Measurements from ENCODE around the gene LITAF.
"Not testable (repeated sequence)": the region's sequence is repeated elsewhere in the genome, so short reads cannot be mapped to it uniquely, and the experiment has no call there.

The LITAF gene

DNA sequence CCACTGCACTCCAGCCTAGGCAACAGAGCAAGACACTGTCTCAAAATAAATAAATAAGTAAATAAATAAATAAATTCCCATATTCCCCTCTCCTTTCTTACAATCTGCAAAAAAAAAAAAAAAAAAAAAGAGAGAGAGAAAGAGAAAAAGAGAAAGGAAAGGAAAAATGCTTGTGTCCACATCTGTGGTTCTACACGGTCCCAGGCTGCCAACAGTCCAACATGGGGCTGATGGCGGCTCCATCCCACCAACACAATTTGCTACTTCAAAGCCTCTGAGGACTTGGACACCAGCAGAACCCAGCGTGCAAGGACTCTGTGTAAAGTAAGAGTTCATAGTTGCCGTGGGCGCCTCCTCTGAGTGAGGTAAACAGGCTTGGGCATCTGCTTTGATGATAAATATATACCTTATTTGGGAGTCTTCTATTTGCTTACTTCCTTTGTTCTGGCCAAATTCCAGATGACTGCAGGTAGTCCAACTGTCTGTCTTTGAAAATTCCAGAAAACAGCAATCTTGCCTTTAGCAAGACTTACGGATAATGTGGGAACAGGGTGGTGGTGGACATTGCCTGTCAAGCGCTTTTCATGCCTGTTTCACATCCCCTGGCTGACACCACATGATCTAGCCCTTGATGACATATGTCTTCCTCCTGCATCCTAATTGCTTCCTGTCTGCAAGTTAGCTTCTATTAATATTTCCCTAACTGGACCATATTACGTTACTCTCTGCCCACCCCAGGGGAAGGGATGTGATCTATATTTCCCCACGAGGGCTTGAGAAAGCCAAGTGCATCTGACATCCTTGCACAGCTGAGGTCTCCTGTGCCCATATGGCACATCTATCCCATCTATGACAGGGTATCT is 10.1 kb downstream of the LITAF start:
- no peak for FAIRE-seq

DNA sequence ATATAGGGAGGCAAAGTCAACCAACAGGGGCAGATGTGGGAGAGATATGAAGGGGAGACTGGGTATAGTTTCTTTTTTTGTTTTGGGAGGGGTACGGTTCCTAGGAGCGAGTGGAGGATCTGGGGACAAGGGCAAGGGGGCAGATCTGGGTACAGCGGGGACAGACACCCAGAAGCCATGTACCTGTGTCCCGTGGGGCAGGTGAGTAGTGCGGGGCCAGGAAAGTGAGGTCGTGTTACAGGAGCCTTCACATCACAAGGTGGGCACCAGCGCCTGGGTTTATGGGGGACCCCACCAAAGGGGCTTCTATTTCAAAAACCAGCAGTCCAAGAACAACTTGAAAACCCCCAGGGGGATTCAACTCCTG is 11.5 kb downstream of the LITAF start:
- no peak for DNase-seq (ENCODE audit: low spot score)
- FAIRE-seq: no peak

More for the DNA sequence above, 10.1 kb downstream of the LITAF start:
- no peak for DNase-seq (ENCODE audit: low spot score)

- DNase-seq (ENCODE audit: low spot score) (no peak), FAIRE-seq (no peak)
Measured at GRCh38 chr16:11572301-11572995, 14.3 kb downstream of the LITAF start.

DNA sequence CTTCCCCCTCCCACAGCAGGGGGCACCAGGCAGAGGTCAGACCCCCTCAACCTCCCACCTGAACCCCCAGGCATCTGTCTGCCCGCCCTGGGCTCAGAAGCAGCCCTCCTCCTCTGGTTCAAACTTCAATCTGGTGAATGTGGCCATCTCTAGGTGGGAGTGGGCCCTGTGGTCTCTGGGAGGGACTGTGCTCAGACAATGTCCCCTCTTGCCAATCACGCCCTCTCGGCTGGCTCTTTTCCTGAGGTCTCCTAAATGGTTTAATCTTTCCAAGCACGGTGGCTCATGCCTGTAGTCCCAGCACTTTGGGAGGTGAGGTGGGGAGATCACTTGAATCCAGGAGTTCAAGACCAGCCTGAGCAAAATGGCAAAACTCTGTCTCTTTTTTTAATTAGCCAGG is 15.2 kb downstream of the LITAF start:
- no peak for DNase-seq (ENCODE audit: low spot score)
- FAIRE-seq: no peak

DNA sequence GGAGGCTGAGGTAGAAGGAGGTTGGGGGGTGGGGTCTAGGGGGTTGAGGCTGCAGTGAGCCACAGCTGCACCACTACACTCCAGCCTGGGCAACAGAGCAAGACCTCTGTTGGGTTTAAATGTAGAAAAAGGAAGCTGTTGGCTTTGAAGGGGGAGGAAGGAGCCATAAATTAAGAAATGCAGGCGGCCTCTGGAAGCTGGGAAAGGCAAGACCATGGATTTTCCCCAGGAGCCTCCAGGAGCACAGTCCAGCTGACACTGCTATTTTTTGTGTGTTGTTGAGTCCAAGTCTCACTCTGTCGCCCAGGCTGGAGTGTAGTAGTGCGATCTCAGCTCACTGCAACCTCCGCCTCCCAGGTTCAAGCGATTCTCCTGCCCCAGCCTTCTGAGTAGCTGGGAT is 15.9 kb downstream of the LITAF start:
- FAIRE-seq: no peak
- DNase-seq (ENCODE audit: low spot score): no peak

GRCh38 chr16:11570258-11570657 is 16.5 kb downstream of the LITAF start:
- FAIRE-seq: no peak
- no peak for DNase-seq (ENCODE audit: low spot score)

GRCh38 chr16:11566398-11566797 is 20.3 kb downstream of the LITAF start:
- no peak for FAIRE-seq
- DNase-seq (ENCODE audit: low spot score): no peak

- FAIRE-seq (no peak), DNase-seq (ENCODE audit: low spot score) (no peak)
Measured at GRCh38 chr16:11565665-11566064, 21.1 kb downstream of the LITAF start.

- no peak for DNase-seq (ENCODE audit: low spot score)
- FAIRE-seq: no peak
Measured at GRCh38 chr16:11564046-11564926, 22.4 kb downstream of the LITAF start.

DNA sequence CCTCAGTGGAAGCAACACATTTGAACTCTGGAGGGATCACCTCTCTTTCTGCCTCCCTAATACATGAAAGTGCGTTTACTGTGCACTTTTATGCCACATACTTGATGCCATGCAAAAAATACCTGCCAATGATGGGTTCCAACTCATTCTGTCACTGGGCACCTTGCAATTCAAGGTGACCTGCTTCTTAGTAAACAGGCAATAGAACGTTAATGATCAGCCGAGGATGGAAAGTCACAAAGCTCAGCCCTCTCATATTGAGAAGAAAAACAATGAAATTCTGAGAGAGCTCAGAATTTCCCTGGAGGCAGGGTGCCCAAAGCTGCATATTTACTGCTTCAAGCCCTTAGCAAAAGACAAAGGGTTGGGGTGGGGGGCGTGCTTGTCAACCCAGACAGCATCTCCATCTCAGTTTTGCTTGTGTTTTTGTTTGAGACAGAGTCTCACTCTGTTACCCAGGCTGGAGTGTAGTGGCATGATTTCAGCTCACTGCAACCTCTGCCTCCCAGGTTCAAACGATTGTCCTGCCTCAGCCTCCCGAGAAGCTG is 23.2 kb downstream of the LITAF start:
- FAIRE-seq (no peak), DNase-seq (ENCODE audit: low spot score) (no peak)

DNA sequence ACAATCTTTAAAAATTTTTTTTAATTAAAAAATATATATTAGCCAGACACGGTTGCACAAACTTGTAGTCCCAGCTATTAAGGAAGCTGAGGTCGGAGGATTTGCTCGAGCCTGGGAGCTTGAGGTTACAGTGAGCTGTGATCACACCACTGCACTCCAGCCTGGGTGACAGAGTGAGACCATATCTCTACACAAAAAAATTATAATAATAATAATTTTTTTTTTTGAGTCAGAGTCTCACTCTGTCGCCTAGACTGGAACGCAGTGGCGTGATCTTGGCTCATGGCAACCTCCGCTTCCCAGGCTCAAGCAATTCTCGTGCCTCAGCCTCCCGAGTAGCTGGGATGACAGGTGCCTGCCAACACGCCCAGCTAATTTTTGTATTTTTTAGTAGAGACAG is 23.8 kb downstream of the LITAF start:
- DNase-seq (ENCODE audit: low spot score) (no peak), FAIRE-seq (no peak)

- DNase-seq (ENCODE audit: low spot score): no peak
- no peak for FAIRE-seq
Measured at GRCh38 chr16:11562411-11562810, 24.3 kb downstream of the LITAF start.

DNA sequence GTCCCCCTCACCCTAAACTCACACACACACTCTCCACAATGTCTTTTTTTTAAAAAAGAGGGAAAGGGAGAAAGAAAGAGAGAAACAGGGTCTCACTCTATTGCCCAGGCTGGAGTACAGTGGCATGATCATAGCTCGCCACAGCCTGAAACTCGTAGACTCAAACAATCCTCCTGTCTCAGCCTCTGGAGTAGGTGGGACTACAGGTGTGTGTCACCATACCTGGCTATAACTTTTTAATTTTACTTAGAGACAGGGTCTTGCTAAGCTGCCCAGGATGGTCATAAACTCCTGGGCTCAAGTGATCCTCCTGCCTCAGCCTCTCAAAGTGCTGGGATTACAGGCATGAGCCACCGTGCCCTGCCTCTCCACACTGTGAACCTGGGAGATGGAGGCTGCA is 24.9 kb downstream of the LITAF start:
- no peak for FAIRE-seq
- no peak for DNase-seq (ENCODE audit: low spot score)

DNA sequence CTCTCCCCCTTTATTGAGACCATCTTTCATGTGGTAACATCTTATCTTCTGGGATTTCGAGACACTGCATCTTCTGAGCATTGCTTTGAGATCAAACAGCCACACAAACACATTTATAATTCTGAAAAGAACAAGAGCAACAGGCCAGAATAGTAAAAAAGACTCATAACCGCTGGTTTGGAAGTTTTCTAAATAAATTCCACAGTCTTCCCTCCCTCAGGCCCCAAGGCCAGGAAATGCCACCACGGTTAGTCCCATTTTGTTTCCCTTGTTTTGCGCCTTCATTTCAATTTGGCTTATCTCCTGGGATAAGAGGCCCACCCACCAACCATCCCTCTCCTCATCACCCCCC is 25.3 kb downstream of the LITAF start:
- DNase-seq (ENCODE audit: low spot score) (no peak), FAIRE-seq (no peak)

- DNase-seq (ENCODE audit: low spot score) (no peak), FAIRE-seq (no peak)
Measured at GRCh38 chr16:11560701-11561453, 25.8 kb downstream of the LITAF start.

GRCh38 chr16:11558308-11558823 is 28.4 kb downstream of the LITAF start:
- FAIRE-seq; DNase-seq (ENCODE audit: low spot score): not testable (repeated sequence)

GRCh38 chr16:11557801-11558200 is 28.9 kb downstream of the LITAF start:
- DNase-seq (ENCODE audit: low spot score) (no peak), FAIRE-seq (no peak)

DNA sequence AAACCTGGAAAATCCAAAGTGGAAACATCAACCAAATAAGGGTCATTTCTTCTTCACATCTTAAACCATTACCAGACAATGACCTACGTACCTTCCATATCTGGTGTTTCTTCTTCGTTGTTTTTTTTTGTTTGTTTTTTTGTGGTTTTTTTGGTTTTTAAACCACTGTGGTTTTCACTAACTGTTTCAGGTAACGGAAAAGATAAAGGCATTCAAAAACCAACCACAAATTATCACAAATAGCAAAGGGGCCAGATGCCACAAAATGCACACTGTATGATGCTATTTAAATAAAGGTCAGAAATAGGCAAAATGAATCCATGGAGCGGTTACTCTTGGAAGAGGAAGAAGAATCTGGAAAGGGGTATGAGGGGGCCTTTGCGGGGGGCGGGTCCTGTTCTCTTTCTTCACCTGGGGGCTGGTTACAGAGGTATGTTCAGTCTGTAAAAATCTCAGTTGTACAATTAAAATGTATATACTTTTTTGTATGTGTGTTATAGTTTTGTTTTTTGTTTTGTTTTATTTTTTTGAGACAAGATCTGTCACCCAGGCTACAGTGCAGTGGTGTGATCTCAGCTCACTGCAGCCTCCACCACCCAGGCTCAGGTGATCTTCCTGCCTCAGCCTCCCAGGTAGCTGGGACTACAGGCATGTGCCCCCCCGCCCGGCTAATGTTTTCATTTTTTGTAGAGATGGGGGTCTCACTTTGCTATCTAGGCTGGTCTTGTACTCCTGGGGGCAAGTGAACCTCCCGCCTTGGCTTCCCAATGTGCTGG is 29.6 kb downstream of the LITAF start:
- FAIRE-seq (no peak), DNase-seq (ENCODE audit: low spot score) (no peak)

DNA sequence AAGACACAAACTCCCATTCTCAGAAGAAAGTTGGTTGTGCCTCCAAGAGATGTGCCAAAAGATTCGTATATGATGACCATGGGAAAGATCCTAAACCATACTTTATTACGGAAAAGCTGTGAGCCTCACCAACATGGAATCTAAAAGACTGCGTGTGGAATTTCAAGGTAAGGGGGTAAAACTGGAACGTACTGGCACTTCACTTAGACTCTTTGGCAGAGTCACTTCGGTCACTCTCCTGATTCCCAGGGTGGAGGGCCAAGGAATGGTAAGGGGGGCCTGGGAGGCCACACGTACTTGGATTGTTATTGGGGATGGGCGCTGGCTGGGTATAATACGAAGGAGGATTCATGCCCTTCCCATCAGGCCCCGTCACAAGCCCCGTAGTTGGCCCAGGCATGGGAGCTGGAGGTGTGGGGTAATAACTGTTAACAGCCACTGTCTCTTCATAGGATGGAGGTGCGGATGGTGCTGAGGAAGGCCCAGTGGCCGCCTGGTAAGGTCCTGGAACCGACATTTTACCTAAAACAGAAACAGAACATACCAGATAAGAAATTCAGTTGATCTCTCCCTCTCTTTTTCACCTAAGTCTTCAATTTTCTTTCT is 30.4 kb downstream of the LITAF start:
- DNase-seq (ENCODE audit: low spot score): no peak
- no peak for FAIRE-seq

DNA sequence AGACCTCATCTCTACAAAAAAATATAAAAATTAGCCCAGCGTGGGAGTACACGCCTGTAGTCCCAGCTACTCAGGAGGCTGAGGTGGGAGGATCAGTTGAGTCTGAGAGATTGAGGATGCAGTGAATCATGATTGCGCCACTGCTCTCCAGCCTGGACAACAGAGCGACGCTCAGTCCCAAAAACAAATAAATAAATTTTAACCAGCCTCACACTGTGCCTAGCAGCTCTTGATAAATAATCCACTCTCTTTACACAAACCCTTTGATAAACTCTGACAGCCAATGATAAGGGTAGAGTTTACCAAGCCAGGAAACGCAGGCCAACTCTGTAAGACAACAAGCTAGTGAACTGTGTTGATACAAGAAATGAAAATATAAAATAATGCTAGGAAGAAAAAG is 32.7 kb downstream of the LITAF start:
- FAIRE-seq (no peak), DNase-seq (ENCODE audit: low spot score) (no peak)

Data from urothelium cell line (cell line).